HFF-Myc (cell line): ENCODE results near the gene PLIN1.

Source experiments
- DNase-seq: peaks from one replicate; pipeline ENCODE4 v3.0.0-alpha.2; 2011; ENCODE audit warnings: low read depth; ENCODE audit errors: extremely low read depth
- H3K4me3 ChIP-seq: replicated peaks from 2 replicates; pipeline ENCODE4 v1.5.1; 2011; ENCODE audit warnings: low read depth, mild to moderate bottlenecking, control low read depth, low read length
- CTCF ChIP-seq: IDR thresholded peaks from 2 replicates; pipeline ENCODE4 v1.5.1; 2012; ENCODE audit warnings: mild to moderate bottlenecking, low read depth, low read length, control low read depth; ENCODE audit errors: missing control alignments

Gene PLIN1

GRCh38 chr15:89640245-89640644, 38.9 kb downstream of the PLIN1 start:
- no peak for DNase-seq
- no peak for TF ChIP-seq CTCF
- no peak overlapping the region for H3K4me3 ChIP-seq

GRCh38 chr15:89633585-89633984, 45.6 kb downstream of the PLIN1 start:
- no peak overlapping the region for H3K4me3 ChIP-seq
- DNase-seq: no peak
- TF ChIP-seq CTCF: no peak

GRCh38 chr15:89632563-89633430, 46.4 kb downstream of the PLIN1 start:
- TF ChIP-seq CTCF: no peak

GRCh38 chr15:89631902-89632264, 47.3 kb downstream of the PLIN1 start:
- no peak for DNase-seq
- H3K4me3 ChIP-seq: no peak overlapping the region
- no peak for TF ChIP-seq CTCF

More at GRCh38 chr15:89632563-89633430, 46.4 kb downstream of the PLIN1 start:
- no peak overlapping the region for H3K4me3 ChIP-seq
- no peak for DNase-seq

- TF ChIP-seq CTCF: no peak
- no peak for DNase-seq
These were observed 47.9 kb downstream of the PLIN1 start for GRCh38 chr15:89630974-89631901.

GRCh38 chr15:89630260-89630659, 48.9 kb downstream of the PLIN1 start:
- no peak for DNase-seq
- no peak overlapping the region for H3K4me3 ChIP-seq
- no peak for TF ChIP-seq CTCF

More at GRCh38 chr15:89630974-89631901, 47.9 kb downstream of the PLIN1 start:
- no peak overlapping the region for H3K4me3 ChIP-seq
